Activated CD8-positive, alpha-beta memory T cell treated with anti-CD3 and anti-CD28 coated beads, Interleukin-2, amount 50 U/mL, for 24 hours (primary cell): Measurements from ENCODE around the gene SLC9A4.

Source experiments
- DNase-seq: peaks from one replicate; pipeline ENCODE4 v3.0.0-alpha.2; 2020; ENCODE audit errors: extremely low read depth

The SLC9A4 gene, protein sequence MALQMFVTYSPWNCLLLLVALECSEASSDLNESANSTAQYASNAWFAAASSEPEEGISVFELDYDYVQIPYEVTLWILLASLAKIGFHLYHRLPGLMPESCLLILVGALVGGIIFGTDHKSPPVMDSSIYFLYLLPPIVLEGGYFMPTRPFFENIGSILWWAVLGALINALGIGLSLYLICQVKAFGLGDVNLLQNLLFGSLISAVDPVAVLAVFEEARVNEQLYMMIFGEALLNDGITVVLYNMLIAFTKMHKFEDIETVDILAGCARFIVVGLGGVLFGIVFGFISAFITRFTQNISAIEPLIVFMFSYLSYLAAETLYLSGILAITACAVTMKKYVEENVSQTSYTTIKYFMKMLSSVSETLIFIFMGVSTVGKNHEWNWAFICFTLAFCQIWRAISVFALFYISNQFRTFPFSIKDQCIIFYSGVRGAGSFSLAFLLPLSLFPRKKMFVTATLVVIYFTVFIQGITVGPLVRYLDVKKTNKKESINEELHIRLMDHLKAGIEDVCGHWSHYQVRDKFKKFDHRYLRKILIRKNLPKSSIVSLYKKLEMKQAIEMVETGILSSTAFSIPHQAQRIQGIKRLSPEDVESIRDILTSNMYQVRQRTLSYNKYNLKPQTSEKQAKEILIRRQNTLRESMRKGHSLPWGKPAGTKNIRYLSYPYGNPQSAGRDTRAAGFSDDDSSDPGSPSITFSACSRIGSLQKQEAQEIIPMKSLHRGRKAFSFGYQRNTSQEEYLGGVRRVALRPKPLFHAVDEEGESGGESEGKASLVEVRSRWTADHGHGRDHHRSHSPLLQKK

DNA sequence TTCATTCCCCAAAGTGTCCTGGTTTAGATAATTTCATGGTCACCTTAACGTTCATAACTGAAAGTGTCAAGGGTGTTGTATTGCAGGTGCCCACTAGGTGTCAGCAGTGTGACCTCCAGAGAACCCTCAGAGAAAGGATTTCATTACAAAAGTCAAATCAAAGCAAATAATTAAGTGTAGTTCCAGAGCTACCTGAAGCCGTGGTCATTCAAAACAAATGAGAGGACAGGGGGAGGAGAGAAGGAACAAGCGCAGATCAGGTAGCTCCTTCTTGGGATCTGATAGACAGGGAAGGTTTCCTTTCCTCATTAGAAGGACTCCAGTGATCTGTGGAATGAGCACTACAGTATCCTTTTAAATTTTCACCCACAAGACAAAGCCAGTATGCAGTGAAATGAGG is at the start of gene SLC9A4:
SLC9A4 (plus strand) TSS at position 207 of the 400 bp plus-strand sequence. CDS start 534 bp downstream, outside the sequence.
- DNase-seq: peak; percentile 32

DNA sequence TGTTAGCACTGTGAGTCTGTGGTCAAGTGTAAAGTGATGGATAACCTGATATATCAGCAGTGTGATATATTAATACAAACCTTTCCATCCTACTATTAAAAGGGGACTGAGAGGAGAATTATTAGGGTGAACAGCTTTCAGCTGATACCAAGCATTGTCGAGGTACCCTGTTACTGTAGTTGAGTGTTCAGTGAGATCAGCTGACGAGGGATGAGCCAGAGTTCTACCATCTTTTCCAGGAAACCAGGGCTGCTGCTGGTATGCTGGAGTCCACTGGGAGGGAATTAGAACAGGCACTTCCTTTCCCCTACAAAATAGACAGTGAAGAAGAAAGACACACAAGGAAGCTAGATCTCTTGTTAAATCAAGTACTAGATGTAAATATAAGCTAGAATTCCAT is 49.7 kb upstream of the SLC9A4 start:
- DNase-seq: no peak

DNA sequence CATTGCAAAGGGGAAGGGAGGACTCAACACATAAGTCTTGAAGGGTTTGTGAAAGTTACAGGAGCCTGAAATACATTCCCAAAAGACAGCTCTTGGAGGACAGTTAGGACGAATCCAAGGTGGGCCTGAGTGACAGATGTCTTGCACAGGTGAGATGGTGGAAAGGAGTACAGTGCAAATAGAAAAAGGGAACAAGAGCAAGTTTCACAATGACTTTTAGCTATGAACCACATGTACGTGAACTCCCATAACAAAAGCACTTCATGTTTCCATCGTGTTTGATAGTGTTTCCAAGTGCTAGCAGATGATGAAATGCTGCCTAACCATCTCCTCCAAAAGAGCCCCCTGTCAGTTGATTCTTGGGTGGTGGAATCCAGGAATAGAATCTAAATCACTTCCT is 48.3 kb upstream of the SLC9A4 start:
- DNase-seq: no peak

DNA sequence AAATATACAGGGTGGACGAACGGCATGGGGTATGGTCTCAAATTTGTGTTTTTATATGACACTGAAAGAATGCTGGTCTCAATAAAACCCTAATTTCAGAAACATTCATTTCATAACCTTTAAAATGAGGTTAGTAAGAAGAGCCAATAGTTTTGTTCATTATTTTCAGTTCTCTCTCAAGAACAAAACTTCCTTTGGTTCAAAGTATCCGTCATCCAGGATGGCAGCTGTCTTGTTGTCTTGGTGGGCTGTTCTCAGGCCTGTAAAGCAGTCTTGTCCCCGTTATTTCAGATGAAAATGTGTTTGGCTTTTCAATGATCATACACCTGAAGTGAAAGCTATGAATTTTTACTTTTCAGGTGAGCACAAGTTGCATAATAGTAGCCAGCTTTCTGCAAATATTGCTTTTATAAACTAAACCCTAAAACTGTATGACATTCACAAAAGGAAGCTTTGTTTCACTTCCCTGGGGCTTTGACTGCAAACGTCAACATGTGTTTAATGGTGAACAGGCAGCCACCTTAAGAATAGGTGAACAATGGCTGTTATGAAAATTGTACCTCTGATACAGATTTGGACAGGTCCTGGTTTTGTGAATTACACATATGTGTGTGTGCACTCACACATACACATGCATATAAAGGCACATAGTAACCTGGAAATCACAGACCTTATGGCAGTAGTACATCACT is 47.4 kb upstream of the SLC9A4 start:
- DNase-seq: no peak

DNA sequence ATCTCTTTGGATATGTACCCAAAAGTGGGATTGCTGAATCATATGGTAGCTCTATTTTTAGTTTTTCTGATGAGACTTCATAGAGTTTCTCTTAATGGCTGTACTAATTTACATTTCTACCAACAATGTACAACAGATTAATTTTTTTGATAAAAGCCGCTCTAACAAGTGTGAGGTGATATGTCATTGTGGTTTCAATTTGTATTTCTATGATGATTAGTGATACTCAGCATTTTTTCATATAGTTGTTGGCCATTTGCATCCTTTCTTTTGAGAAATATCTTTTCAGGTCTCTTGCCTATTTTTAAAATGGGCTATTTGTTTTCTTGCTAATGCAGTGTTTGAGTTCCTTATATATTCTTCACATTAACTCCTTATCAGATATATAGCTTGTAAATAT is 45.8 kb upstream of the SLC9A4 start:
- DNase-seq: no peak

DNA sequence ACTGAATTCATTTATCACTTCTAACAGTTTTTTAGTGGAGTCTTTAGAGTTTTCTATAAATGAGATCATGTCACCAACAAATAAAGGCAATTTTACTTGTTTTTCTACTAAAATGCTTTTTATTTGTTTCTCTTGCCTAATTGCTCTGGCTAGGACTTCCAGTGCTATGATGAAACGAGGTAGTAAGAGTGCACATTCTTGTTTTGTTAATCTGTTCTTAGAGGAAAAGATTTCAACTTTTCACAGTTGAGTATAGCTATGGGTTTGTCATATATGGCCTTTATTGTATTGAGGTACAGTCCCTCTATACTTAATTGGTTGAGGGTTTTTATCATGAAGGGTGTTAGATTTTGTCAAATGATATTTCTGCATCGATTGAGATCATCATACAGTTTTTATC is 44.5 kb upstream of the SLC9A4 start:
- no peak for DNase-seq

DNA sequence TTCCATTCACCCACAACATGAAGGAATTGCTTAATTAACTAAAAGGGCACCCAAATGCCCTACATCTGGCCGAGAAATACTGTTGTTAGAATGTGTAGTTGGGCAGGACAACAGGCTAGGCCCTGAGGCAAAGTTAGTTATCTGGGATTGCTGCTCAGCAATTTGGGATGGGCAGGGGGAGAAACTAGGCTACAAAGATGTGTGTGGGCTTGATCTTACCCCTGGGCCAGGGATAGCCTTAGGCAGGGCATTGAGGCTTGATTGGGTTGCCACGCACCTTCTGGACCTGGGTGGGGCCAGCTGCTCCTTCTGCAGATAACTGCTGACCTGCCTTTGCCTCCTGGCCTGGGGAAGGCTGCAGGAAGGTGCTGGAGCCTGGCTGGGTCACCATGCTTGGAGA is 40.6 kb upstream of the SLC9A4 start:
- DNase-seq: no peak

DNA sequence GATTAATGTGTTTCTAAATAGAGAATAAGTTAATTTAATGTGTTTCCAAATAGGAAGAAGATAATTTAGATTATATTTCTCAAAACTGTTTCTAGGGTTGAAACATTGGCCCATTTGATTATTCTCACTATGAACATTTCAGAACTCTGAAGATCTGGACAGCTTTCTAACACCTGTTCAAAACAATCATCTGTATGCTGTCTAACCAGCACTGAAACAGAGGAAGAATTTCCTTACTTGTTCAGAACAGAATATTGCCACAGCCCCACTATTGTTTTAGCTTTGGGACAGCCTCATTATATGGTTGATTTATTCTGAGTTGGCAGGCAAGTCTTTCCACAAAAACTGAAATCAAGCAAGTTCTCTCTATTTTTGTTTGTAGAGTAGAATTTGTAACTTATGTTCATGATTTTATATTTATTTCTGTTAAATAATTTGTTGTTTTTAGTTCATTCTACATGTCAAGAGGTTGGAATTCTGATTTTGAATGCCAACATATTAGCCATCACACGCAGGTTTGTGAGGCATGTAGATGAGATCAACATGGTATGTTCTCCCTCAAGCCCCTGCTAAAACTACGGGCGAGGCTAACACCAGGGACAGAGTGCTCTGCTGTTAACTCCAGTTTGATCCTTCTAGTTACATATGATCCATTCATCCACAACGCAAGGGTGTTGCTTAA is 38.9 kb upstream of the SLC9A4 start:
- DNase-seq: no peak

DNA sequence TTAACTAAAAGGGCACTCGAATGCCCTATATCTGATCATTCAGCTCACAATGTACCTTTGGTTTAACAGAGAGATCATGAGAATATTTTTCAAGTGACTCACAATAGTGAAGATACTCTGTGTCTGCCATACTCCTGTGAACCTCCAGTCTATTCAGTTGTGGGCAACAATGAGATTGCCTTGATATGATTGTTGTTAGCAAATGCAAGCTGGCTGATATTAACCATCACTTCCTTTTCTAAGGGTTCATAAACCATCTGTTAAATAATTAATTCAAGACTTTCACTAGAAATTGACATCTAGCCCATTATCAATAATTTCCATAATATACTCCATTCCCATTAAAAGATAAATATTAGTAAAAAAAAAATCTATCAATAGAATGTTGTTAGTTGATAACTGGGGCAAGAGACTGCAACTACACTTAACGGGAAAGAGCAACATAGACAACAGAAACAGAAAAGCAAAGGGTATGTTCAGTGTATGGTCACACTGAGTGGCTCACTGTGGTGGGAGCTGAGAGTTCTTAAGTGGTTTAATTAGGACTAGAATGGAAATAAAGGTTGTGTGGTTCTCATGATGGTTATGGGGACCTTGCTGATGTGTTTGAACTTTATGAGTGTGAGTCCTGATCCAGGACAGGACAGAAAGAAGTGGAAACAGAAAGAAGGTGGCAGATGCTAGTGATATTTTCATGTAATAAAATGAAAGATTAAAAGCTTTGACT is 38.2 kb upstream of the SLC9A4 start:
- no peak for DNase-seq

DNA sequence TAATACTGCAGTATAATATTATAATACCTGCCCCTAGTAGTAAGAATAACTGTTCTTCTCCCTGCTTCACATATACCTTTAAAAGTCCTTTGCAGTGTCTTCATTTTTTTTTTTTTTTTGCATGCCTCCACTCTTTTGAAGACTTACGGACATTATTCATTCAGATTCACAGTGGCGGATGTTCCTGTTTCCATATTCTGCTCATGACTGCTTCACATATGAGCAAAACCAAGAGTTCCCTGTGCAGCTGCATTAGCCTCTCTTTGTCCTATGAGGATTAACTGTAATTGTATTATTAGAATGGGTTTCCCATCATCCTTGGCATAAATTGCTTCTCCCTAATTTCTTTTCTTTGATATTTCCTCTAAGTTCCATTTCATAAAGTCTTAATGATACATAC is 37.3 kb upstream of the SLC9A4 start:
- no peak for DNase-seq

DNA sequence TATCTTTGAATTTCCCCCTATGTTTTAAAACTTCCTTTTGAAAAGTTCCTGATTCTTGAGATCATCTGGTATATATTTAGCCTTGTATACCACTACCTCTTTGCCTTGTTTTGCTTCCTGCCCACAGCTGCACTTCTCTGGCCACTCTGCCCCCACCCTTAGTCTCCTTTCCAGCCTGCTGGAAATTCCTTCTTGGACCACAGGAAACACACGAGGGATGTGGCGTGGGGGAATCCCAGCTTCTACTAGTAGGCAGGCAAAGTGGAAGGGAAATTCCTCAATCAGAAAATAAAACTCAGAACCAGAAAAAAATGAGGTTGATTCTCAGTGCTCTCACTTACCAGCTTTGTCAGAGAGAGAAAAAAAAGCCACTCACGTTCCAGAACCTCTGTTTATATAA is 36.7 kb upstream of the SLC9A4 start:
- no peak for DNase-seq

DNA sequence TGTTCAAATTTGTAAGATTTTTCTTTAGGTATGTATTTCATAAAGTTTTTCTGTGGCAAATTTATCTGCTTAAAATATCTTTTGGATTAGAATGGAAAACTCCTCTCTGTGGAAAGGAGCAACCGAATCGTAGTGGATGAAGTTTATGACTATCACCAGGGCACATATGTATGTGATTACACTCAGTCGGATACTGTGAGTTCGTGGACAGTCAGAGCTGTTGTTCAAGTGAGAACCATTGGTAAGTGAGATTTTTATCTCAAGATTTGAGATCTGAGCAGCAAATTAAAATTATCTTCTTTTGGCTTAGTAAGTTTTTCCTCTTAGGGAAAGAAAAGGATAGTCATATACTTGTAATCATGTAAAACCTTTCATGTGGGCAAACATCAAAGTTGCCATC is 35.9 kb upstream of the SLC9A4 start:
- no peak for DNase-seq

DNA sequence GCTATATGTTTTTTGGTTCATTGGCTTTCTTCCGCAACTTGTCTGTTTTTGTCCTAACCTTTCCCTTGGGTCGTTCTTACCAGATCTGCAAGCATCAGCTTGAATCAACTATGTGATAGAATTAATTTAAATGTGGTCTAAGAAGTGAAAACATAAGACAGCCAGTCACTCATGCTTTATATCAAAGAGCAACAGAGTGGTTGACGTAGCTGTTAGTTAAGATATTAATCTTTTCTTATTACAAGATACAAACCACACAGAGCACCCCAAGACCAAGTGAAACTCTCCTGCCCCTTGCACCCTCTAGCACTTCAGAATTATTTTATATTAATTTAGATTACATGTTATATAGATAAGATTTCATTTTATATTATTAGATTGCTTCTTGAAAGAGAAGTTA is 34.9 kb upstream of the SLC9A4 start:
- no peak for DNase-seq

DNA sequence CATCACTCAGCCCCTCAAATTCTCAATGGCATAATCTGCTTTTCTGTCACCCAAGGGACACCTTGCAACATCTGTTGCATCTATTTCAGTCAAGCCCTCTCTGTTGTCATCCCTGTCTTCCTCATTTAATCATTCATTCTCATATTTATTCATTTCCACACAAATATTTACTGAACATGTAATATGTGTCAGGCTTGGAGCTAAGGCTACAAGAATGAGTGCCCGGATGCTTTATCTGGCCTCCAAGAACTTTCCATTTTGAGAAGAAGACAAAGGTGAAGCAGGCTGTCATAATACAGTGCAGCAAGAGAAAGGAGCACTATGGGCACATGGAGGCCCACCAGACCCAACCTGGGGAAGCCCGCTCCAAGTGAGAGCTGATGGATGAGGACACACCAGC is 34.4 kb upstream of the SLC9A4 start:
- DNase-seq: no peak

DNA sequence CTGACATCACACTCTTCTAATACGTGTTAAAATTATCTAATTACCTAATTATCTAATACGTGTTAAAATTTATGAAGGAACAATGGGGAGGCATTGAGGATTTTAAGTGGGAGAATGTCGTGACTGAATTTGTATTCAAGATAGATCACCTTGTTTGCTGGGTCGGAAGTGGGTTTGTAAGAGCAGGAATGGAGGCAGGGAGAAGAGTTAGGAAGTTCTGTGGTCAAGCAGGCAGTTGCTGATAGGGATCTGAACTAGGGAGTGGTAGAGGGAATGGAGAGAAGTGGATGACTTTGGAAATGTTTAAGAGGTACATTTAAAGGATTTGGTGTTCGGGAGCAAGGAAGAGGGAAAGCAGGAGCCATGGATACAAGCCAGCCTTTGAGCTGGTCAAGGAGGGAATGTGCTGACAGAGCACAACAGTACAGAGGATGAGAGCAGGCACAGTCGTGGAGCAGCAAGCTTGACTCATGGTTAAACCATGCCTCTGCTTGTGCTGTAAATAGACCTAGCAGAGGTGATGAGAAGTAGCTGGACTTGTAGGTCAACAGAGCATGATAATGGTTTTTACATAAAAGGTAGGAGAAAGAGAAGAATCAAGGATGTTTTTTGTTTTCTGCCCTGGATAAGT is 33.8 kb upstream of the SLC9A4 start:
- DNase-seq: no peak

DNA sequence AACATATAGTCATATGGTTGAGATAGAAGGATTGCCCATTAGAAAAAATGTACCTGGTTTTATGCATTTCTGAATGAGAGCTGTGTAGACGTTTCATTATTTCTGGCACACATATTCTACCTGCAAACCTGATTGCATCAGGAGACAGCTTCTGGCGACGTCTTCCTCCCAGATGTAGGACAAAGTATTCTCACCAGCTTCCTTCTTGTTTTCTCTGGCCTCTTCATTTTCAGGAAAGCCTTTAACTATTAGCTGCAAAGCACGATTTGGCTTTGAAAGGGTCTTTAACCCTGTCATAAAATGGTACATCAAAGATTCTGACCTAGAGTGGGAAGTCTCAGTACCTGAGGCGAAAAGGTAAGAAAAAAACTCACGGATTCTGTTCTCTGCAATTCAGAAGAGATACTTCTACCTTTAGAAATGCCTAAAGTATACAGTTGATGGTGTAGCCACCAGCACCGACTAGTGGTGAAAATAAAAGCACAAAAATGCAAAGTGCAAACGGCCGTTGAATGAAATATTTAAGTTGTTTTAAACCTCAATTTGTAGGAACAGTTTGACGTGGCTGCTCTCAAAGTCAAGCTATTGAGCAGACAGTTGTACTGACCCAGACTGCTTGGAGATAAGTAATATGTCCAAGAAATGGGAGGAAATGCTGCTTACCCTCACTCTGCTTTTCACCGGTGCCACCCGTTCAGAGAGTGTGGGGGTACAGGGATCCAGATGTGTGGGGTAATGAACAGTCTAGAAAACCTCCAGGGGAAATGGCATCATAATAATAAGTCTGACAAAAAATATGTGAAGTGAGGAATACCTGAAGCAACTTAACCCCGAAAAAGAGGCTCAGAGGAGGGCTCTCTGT is 29.8 kb upstream of the SLC9A4 start:
- DNase-seq: peak; percentile 12

DNA sequence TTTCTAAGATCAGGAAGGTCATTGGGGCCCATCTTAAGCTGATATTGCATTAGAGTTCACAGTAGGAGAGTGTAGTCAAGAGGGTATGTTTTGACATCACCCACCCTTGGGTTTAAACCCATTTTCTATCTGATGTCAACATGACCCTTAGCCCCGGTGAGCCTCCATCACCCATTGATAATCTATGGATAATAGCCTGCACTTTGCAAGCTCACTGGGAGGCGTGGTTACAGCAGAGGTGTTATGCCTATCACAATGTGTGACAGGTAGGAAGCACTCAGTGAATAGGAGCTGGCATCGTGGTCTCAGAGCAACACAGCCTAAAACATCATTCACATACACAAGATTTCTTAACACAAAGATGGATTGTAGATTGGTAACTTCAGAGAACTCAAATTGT is 28.8 kb upstream of the SLC9A4 start:
- no peak for DNase-seq

DNA sequence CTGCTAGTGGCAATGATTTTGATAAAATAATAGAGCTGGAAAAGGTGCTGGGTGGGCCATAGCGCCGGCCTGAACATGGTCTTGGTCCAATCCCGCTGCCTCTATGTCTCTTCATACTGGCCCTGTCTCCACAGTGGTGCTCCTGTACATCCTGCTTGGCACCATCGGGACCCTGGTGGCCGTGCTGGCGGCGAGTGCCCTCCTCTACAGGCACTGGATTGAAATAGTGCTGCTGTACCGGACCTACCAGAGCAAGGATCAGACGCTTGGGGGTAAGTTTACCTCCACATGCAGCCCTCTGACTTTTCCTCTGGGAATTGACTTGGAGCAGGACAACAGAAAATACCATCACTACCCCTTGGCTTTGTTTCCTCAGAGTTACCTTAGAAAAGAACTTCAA is 26.1 kb upstream of the SLC9A4 start:
- no peak for DNase-seq

DNA sequence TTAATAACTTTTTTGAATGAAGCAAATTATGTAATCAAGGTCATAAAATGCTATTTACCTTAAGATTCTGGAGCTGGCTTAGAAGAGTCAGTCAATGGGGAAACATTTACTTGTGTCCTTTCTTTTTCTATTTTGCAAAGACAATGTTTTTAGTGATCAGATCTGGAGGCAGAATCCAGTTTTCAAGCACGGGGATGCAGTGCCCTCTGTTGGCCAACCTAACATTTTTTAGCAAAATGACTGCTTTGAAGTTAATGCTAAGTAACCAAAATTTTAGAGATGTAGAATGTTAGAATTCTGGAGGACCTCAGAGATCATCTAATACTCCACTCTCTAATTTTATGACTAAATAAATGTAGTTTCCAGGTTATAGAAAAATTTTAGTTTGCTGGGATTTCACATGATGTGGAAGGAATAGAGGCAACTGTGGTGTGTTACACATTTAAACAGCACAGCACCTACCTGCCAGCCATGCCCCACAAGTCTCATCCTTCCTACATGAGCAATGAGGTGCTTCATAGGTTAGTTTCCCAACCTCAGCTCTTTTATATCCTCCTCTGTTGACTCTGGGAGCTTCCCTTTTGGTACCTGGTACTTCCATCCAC is 23.6 kb upstream of the SLC9A4 start:
- no peak for DNase-seq

DNA sequence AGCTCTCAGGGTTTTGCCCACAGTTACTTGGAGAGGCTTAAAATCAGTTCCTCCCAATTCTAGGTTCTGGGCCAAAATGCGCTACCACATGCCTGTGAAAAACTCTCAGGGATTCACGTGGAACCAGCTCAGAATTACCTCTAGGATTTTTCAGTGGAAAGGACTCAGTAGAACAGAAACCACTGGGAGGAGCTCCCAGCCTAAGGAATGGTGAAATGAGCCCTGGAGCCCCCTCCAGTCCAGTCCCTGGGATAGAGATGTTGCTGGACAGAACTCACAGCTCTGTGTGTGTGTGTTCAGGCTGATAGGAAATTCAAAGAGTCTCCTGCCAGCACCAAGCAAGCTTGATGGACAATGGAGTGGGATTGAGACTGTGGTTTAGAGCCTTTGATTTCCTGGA is 21.1 kb upstream of the SLC9A4 start:
- DNase-seq: no peak
